Suppressor macrophage treated with lipopolysaccharide for 4 hours (primary cell): ENCODE results near the gene PHTF1.
"Not testable (repeated sequence)": the region's sequence is repeated elsewhere in the genome, so short reads cannot be mapped to it uniquely, and the experiment has no call there.

ENCODE experiments used
- DNase-seq: peaks from one replicate; pipeline ENCODE4 v3.0.0-alpha.2; 2020

PHTF1 gene

GRCh38 chr1:113770031-113770430, 10.7 kb upstream of the PHTF1 start:
- DNase-seq = no peak

- DNase-seq = no peak
Observed at GRCh38 chr1:113769601-113769970, 10.3 kb upstream of the PHTF1 start.

GRCh38 chr1:113768916-113769600, 9.8 kb upstream of the PHTF1 start:
- DNase-seq = peak; percentile 50

GRCh38 chr1:113765306-113766230, 6.3 kb upstream of the PHTF1 start:
- DNase-seq = no peak

- DNase-seq = no peak
Observed at GRCh38 chr1:113763661-113764060, 4.4 kb upstream of the PHTF1 start.

GRCh38 chr1:113761937-113762336, 2.7 kb upstream of the PHTF1 start:
- no peak for DNase-seq

GRCh38 chr1:113760102-113761080, 1.1 kb upstream of the PHTF1 start:
- no peak for DNase-seq

GRCh38 chr1:113758631-113759332, 504 bp downstream of the PHTF1 start:
- peak; percentile 66 for DNase-seq

- DNase-seq = no peak
Observed at GRCh38 chr1:113756461-113756860, 2.8 kb downstream of the PHTF1 start.

- not testable (repeated sequence) for DNase-seq
Observed at GRCh38 chr1:113753333-113753732, 6.0 kb downstream of the PHTF1 start.

- no peak for DNase-seq
Observed at GRCh38 chr1:113751516-113751915, 7.8 kb downstream of the PHTF1 start.

- DNase-seq = no peak
Observed at GRCh38 chr1:113751114-113751513, 8.2 kb downstream of the PHTF1 start.

- DNase-seq = no peak
Observed at GRCh38 chr1:113749402-113749801, 9.9 kb downstream of the PHTF1 start.

GRCh38 chr1:113747376-113747775, 11.9 kb downstream of the PHTF1 start:
- no peak for DNase-seq

- no peak for DNase-seq
Observed at GRCh38 chr1:113745425-113745824, 13.9 kb downstream of the PHTF1 start.

- no peak for DNase-seq
Observed at GRCh38 chr1:113744114-113744513, 15.2 kb downstream of the PHTF1 start.

GRCh38 chr1:113742515-113742914, 16.8 kb downstream of the PHTF1 start:
- DNase-seq = peak; percentile 20

GRCh38 chr1:113734357-113735055, 24.8 kb downstream of the PHTF1 start:
- peak; percentile 4 for DNase-seq

- no peak for DNase-seq
Observed at GRCh38 chr1:113732802-113733201, 26.5 kb downstream of the PHTF1 start.

- no peak for DNase-seq
Observed at GRCh38 chr1:113721010-113721409, 38.3 kb downstream of the PHTF1 start.

- DNase-seq = not testable (repeated sequence)
Observed at GRCh38 chr1:113718621-113719020, 40.7 kb downstream of the PHTF1 start.

GRCh38 chr1:113717506-113717905, 41.8 kb downstream of the PHTF1 start:
- DNase-seq = not testable (repeated sequence)
